ENCODE data around the gene ERC2.

- no peak for TF ChIP-seq POLR2A (IDR thresholded peaks at IDR 0.05)
- no peak for TF ChIP-seq CTCF (IDR thresholded peaks at IDR 0.05)
Measured at GRCh38 chr3:55717481-55717880, 750.8 kb downstream of the ERC2 start.
